ENCODE data around the gene SPTSSB.

DNA sequence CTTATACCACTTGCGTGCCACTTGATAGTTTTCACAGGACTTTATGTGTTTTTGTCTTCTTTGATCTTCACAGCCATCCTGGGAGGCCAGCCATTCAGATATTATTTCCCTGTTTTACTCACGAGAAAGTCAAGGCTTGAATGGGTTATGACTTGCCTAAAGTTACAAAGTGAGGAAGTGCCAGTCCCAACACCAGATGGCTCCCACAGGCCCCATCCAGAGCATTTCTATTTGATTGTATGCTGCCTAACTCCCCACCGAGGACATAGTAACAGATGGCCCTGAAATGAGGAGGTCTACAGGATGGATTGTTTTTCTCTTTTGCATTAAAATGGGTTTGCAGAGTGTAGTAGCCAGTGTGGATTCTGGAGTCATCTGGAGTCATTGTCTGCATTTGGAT is 74.5 kb downstream of the SPTSSB start:
- TF ChIP-seq, protein P1, sequence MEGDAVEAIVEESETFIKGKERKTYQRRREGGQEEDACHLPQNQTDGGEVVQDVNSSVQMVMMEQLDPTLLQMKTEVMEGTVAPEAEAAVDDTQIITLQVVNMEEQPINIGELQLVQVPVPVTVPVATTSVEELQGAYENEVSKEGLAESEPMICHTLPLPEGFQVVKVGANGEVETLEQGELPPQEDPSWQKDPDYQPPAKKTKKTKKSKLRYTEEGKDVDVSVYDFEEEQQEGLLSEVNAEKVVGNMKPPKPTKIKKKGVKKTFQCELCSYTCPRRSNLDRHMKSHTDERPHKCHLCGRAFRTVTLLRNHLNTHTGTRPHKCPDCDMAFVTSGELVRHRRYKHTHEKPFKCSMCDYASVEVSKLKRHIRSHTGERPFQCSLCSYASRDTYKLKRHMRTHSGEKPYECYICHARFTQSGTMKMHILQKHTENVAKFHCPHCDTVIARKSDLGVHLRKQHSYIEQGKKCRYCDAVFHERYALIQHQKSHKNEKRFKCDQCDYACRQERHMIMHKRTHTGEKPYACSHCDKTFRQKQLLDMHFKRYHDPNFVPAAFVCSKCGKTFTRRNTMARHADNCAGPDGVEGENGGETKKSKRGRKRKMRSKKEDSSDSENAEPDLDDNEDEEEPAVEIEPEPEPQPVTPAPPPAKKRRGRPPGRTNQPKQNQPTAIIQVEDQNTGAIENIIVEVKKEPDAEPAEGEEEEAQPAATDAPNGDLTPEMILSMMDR (IDR thresholded peaks at IDR 0.05; ENCODE audit: low read depth, low read length, missing input control): no peak
- TF ChIP-seq, protein P2, sequence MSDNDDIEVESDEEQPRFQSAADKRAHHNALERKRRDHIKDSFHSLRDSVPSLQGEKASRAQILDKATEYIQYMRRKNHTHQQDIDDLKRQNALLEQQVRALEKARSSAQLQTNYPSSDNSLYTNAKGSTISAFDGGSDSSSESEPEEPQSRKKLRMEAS (IDR thresholded peaks at IDR 0.05): no peak
- no peak for TF ChIP-seq RAD21 (IDR thresholded peaks at IDR 0.05)
- TF ChIP-seq, protein P3, sequence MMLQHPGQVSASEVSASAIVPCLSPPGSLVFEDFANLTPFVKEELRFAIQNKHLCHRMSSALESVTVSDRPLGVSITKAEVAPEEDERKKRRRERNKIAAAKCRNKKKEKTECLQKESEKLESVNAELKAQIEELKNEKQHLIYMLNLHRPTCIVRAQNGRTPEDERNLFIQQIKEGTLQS (IDR thresholded peaks at IDR 0.05): no peak
- TF ChIP-seq JUND (IDR thresholded peaks at IDR 0.05): no peak
- TF ChIP-seq FOXA2 (IDR thresholded peaks at IDR 0.05): no peak
- TF ChIP-seq TAF1 (conservative IDR thresholded peaks at IDR 0.05): no peak

All from liver (tissue), 3 donors.